K562 (cell line): Measurements from ENCODE around the gene TCAF1. TPM values are rescaled to one million over a fixed set of nuclear protein-coding genes. Genes with fewer than 3 reads are reported as not detected.

ENCODE experiments used
- CC2D1A ChIP-seq: fragments of 450-650 bp; IDR thresholded peaks from 2 replicates; pipeline ENCODE4 v1.6.1; 2017; ENCODE audit warnings: mild to moderate bottlenecking
- E2F5 ChIP-seq: sonication (generic); formaldehyde crosslinking; IDR thresholded peaks from 2 replicates; pipeline ENCODE4 v1.8.0; 2022; ENCODE audit warnings: mild to moderate bottlenecking, missing genetic modification reagents
- ETS1 ChIP-seq: conservative IDR thresholded peaks from 2 replicates; pipeline ENCODE4 v1.6.1; 2011; ENCODE audit warnings: low read depth, mild to moderate bottlenecking, low read length; ENCODE audit not compliant: control insufficient read depth
- ETV5 ChIP-seq: sonication (generic); formaldehyde crosslinking; IDR thresholded peaks from 2 replicates; pipeline ENCODE4 v1.4.0; 2020; ENCODE audit warnings: low read depth, mild to moderate bottlenecking, missing genetic modification reagents
- FIP1L1 ChIP-seq: fragments of 200-400 bp; formaldehyde crosslinking; IDR thresholded peaks from 2 replicates; pipeline ENCODE4 v1.6.1; 2018; ENCODE audit warnings: mild to moderate bottlenecking, low read depth, low read length; ENCODE audit not compliant: poor library complexity, severe bottlenecking
- MEF2A ChIP-seq: IDR thresholded peaks from 2 replicates; pipeline ENCODE4 v1.6.1; 2011; ENCODE audit warnings: low read depth, mild to moderate bottlenecking, low read length, moderate library complexity; ENCODE audit not compliant: control insufficient read depth
- NCOA6 ChIP-seq: fragments of 450-650 bp; IDR thresholded peaks from 2 replicates; pipeline ENCODE4 v1.6.1; 2017; ENCODE audit warnings: mild to moderate bottlenecking
- NCOR1 ChIP-seq: fragments of 450-650 bp; IDR thresholded peaks from 2 replicates; pipeline ENCODE4 v1.6.1; 2016; ENCODE audit warnings: mild to moderate bottlenecking, moderate library complexity
- POLR2G ChIP-seq: fragments of 200-400 bp; formaldehyde crosslinking; IDR thresholded peaks from 2 replicates; pipeline ENCODE4 v1.6.1; 2017; ENCODE audit warnings: low read depth, mild to moderate bottlenecking, antibody characterized with exemption, low read length, moderate library complexity
- RBFOX2 ChIP-seq: fragments of 200-400 bp; formaldehyde crosslinking; IDR thresholded peaks from 2 replicates; pipeline ENCODE4 v1.6.1; 2017; ENCODE audit warnings: low read depth, mild to moderate bottlenecking, low read length, moderate library complexity
- SUPT5H ChIP-seq: fragments of 450-650 bp; IDR thresholded peaks from 2 replicates; pipeline ENCODE4 v1.6.1; 2016
- TFE3 ChIP-seq: fragments of 450-650 bp; formaldehyde crosslinking; IDR thresholded peaks from 2 replicates; pipeline ENCODE4 v1.4.0; 2020; ENCODE audit warnings: mild to moderate bottlenecking, mixed read lengths
- ZBTB7A ChIP-seq: IDR thresholded peaks from 2 replicates; pipeline ENCODE4 v1.6.1; 2011; ENCODE audit warnings: low read depth, mild to moderate bottlenecking, low read length, moderate library complexity, borderline replicate concordance; ENCODE audit not compliant: control insufficient read depth
- ZNF589 ChIP-seq: fragments of 200-800 bp; sonication (Bioruptor generic); IDR thresholded peaks from 2 replicates; pipeline ENCODE4 v1.6.1; 2016; ENCODE audit warnings: low read depth, missing genetic modification characterization, missing compliant biosample characterization
- ZNF695 ChIP-seq: fragments of 450-650 bp; formaldehyde crosslinking; IDR thresholded peaks from 2 replicates; pipeline ENCODE4 v1.4.0; 2020; ENCODE audit warnings: mild to moderate bottlenecking, moderate library complexity
- ZNF696 ChIP-seq: fragments of 250-450 bp; sonication (Bioruptor Pico); conservative IDR thresholded peaks from 2 replicates; pipeline ENCODE4 v1.4.0; 2020; ENCODE audit warnings: mild to moderate bottlenecking, moderate library complexity
- polyA plus RNA-seq, 8 experiments: library from polyadenylated mRNA; depleted of rRNA in 4 of 8; stranded (reverse) in 5 of 8; unstranded in 3 of 8; fragments of >200 nt; fragmentation: Nextera tagmentation in 2 of 8; fragmentation: Illumina TruSeq in 1 of 8; extraction: Ambion mirVana in 2 of 8; extraction: Trizol in 1 of 8; gene quantifications; 2 replicates each; pipeline versions ENCODE4 v1.2.1 to v1.2.3, GENCODE V29; 2011 to 2014; ENCODE audit warnings: inconsistent platforms in 1 of 8, missing spikeins in 1 of 8
- total RNA-seq, 7 experiments: library from RNA; depleted of rRNA in 6 of 7; stranded (reverse); fragments of >200 nt in 6 of 7; fragmentation: Illumina TruSeq in 2 of 7; extraction: Trizol in 2 of 7; gene quantifications; 2 replicates each; pipeline versions ENCODE4 v1.2.1 to v1.2.3, GENCODE V29; 2011 to 2021; ENCODE audit warnings: low replicate concordance in 1 of 7

TCAF1 gene
- total and polyA plus RNA-seq, 9 of the 15 experiments (the other 6 are each of a cell fraction or from before 2014, with no cell fraction given) = 6.2 to 52.2 (median 24.4) TPM

GRCh38 chr7:143884969-143885559, 16.9 kb downstream of the TCAF1 start (continued):
- TF ChIP-seq CC2D1A = peak; percentile 19; the same call in 1 of the 2 replicates
- TF ChIP-seq NCOA6 = no peak
- no peak for TF ChIP-seq ZNF695 (CRISPR knock-in tag)
- TF ChIP-seq ZNF589 (CRISPR knock-in tag) = no peak
- TF ChIP-seq E2F5 (CRISPR knock-in tag) = no peak
- peak; percentile 79; the same call in 1 of the 2 replicates for TF ChIP-seq ZBTB7A
- TF ChIP-seq ZNF696 (CRISPR knock-in tag) = no peak
- TF ChIP-seq POLR2G = peak; percentile 69
- no peak for TF ChIP-seq ETS1
- no peak for TF ChIP-seq NCOR1
- TF ChIP-seq FIP1L1 = no peak
- no peak for TF ChIP-seq TFE3
- peak; percentile 43; the same call in 1 of the 2 replicates for TF ChIP-seq RBFOX2
- TF ChIP-seq ETV5 (CRISPR knock-in tag) = no peak
- TF ChIP-seq MEF2A = no peak
- TF ChIP-seq SUPT5H = 0 out of 2 replicates have a peak, but pooled peaks have one; percentile 29
